IPS-NIHi11 (cell line): ENCODE data around the gene LAMTOR2.

ENCODE experiments used
- DNase-seq: peaks from one replicate; pipeline ENCODE4 v3.0.0; 2012; ENCODE audit warnings: mixed read lengths, low spot score

Gene LAMTOR2

DNA sequence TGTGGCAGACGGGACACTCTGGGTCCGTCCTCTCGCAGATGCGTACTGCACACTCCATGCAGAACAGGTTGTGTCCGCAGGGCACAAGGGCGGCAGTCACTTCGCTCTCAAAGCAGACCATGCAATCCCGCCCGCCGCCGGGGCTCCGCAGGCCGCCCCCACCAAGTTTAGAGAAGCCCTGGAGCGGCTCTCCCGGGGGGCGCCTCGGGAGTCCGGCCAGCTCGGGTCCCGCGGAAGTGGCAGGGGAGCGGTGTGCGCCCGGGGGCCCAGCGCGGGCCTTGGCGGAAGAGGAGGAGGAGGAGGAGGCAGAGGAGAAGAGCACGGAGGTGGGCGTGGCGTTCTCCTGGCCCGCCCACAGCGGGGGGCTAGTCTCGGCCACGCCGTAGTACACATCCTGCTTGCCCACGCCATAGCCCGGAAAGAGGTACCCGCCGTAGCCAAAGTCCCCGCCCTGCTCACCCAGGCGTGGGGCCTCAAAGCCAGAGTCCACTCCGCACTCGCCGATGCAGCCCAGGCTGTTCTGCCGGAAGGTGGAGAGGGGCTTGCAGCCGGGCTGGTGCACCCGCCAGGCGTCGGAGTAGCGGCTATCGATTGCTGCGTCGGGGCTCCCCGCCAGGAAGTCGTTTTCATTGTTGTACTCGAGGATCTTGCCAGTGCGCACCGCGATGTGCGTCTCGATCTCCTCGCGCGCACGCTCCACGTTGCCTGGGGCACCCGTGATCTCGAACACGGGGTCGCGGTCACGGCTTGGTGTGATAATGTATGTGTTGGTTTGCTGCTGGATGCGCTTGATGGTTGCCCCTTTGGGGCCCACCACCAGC lies 22.2 kb downstream of the LAMTOR2 start:
- peak; percentile 41 for DNase-seq

DNA sequence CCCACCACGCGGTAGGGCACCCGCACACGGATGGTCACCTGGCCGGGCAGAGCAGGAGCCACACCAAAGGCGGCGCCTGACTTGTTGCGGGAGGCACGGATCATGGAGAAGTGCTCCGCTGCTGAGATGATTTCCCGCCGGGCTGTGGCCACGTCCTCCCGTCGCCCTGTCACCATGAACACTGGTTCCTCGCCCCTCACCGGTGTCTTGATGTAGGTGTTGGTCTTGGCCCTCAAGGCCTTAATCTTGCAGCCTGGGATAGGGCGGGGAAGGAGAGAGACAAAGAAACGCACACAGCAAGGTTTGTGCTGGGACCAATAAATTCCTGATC lies 22.8 kb downstream of the LAMTOR2 start:
- no peak for DNase-seq

DNA sequence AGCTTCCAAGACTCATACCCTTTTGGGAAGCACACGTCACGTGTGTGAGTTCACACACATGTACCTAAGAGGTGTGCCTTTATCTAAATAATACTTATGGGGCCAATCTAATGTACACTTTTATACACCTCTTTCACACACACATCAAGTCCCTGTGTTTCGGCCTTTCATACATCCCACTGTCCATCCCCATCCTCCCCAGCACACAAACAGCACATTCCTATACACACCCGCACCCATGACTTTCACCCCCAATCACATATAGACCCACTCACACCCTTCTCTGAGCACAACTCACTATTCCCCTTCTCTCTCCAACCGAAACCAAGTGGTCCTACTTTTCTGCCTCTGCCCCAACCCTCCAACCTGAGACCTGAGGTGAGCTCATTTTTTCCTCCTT lies 24.1 kb downstream of the LAMTOR2 start:
- DNase-seq = no peak

GRCh38 chr1:156079762-156080161 lies 25.2 kb downstream of the LAMTOR2 start:
- no peak for DNase-seq

DNA sequence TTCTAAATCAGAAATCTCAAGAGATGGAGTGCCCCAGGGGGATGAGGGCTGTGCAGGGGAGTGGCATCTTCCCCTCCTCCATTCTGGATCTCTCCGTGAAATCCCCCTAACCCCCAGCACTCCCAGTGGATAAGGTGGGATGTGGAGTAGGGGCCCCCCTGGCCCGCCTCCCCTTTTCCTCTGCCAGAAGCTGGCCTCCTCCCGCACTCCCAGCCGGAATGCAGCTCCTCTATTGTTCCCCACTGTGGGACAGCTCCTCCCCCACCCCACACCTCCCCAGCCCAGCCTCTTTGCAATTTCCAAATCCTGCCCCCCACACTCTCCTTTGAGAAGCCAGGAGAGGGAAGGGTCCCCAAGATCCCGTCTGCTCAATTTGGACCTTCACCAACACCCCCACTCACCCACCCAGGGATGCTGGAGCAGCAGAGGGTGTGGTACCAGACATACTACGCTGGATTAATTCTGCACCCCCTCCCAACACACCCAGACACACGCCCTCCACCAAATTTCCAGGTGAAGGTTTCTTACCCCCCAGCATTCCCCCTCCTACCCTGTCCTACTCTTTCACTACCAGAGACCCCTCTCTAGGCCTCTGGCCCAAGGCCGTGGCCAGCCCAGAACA lies 25.8 kb downstream of the LAMTOR2 start:
- DNase-seq = no peak

DNA sequence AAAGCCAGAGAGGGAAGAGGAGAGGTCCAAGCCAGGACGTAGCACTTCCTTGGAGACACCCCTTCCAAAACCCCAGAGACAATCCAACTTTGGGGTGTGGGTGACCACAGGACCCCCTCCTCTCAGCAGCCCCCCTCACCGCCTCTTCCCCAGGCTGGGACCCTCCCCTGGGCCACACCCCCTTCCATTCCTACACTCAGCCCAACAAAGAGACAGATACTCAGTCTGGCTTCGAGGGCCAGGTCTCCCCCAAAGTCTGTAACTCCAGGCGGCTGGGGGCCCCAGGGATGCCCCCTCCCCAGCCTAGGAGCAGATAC lies 26.2 kb downstream of the LAMTOR2 start:
- DNase-seq = no peak

DNA sequence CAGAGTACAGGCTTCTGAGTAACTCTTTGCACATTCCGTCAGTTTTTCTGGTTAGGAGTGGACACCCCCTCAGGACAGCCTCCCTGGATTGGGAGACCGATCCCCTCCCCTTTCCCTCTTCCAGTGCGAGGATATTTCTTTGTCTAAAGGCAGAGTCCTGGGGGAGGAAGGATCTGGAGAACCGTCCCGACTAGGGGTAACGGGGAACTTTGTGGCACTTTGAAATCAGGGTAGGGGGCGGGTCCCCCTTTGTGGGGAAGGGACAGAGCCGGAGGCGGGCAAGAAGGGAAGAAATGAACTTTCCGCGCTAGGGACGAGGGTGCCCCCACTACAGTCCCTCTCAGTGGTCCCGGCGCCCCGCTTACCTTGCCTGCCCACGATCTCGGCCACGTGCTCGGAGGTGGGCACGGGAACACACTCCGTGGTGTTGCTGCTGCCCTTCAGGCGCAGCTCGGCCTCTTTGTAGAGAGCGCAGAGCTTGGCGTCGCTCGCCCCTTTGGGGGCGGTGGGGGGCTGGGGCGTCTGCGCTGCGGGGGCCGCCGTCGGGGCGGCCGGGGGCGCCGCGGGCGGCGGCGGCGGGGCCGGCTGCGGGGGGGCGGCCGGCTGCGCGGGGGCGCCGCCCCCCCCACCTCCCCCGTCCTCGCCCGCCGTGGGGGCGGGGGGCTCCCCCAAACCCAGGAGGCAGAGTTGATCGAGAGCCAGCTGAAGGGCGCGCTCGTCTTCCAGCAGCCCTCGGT lies 26.8 kb downstream of the LAMTOR2 start:
- DNase-seq = no peak

DNA sequence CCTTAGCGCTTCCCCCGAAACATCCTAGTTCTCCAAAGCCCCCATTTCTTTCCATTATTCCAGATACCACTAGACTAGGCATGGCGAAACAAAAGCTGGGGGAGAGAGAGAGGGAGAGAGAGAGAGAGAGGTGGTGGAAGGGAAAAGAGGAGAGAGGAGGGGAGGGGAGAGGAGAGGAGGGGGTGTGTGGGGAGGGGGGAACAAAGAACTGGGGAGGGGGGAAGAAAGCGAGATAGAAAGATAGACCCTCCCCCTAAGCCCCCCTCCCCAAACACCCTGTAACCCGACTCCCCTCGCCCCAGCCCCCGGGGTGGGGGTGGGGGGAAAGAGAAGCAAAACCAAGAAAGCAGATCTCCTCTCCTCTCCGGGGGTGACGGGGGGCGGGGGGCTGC lies 27.3 kb downstream of the LAMTOR2 start:
- peak; percentile 58 for DNase-seq

- DNase-seq = peak; percentile 85
Measured at GRCh38 chr1:156082309-156083091, 27.9 kb downstream of the LAMTOR2 start, which contains the start of gene MEX3A. MEX3A (minus strand) TSS chr1:156082465; CDS start chr1:156081998, 467 bp downstream.

- DNase-seq = no peak
Measured at GRCh38 chr1:156083800-156084790, 29.5 kb downstream of the LAMTOR2 start.

DNA sequence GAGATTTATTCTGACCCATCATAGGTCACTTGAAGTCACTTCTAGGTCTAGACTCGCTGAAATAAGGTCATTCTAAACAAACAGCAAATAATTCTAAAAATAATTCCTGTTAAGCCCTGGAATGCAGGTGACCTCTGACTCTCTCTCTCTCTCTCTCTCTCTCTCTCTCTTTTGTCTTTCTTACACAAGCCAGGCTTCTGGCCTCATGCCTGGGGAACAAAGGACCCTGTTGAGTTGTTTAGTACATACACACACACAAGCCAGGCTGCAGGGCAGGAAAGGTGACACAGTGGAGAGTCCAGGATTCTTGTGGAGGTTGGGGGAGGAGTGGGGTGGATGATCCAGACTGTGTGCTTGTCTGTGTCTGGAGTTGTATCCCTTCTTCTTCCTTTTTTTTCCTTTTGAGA lies 31.7 kb downstream of the LAMTOR2 start:
- no peak for DNase-seq

DNA sequence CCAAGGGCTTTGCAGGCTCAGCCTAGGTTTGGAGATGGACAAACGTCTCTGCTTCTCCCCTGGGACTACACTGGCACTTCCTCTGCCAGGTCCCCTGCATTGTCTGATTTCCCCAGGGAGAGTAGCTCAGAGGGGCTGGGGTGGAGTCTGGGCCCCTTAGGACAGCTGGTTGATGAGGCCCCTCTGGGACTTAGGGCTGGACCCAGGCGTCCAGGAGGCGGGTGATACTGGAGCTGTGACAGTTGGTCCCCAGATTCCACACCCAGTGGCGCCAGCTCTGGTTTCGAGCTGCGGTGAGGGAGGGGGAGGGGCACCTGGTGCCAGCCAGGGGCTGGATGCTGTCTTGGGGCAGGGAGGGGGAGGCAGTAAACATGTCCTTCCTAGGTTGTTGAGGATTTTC lies 35.1 kb downstream of the LAMTOR2 start:
- no peak for DNase-seq

GRCh38 chr1:156090138-156090839 lies 35.7 kb downstream of the LAMTOR2 start:
- no peak for DNase-seq

DNA sequence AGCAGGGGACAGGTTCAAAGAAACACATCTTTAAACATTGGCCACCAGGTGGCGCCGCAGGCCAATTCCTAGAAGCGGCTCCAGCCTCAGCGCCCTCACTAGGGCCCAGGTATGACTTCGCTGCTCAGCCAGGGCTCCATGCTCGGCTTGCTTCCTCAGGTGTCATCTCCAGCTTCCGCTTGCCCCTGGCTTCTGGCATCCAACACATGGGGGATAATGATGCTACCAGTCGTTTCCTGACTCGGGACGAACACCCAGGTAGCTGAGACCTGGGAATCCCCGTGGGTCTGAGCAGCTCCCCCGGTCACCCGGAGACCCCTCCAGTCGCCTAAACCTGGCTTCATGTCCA lies 36.2 kb downstream of the LAMTOR2 start:
- DNase-seq = peak; percentile 88

- DNase-seq = no peak
Measured at GRCh38 chr1:156091610-156092009, 37.0 kb downstream of the LAMTOR2 start.

DNA sequence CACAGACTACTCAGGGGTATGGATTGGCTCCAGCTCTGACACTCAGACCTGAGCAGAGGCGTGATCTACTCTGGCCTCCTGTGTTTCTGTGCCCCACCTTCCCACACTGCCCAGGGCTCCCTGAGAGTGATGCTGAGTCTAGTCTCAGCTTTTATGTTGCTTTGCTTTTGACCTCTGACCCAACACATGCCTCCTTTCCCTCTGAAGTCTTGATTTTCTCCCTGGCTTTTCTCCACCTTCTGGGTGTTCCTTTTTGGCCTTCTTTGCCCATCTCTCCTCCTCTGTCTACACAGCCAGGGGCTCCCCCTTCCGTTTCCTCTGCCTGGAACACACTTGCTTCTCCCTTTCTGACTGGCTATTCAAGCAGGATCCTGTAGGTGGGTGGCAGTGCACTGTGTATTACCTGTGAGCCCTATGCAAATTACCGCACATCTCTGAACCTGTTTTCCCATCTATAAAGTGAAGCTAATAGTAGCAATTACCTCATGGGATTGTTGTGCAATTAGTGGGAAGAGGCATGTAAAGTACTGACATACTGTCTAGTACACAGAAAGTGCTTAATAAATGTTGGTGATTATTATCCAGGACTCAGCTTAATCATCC lies 41.4 kb downstream of the LAMTOR2 start:
- no peak for DNase-seq

- peak; percentile 91 for DNase-seq
Measured at GRCh38 chr1:156096640-156097391, 42.2 kb downstream of the LAMTOR2 start.

DNA sequence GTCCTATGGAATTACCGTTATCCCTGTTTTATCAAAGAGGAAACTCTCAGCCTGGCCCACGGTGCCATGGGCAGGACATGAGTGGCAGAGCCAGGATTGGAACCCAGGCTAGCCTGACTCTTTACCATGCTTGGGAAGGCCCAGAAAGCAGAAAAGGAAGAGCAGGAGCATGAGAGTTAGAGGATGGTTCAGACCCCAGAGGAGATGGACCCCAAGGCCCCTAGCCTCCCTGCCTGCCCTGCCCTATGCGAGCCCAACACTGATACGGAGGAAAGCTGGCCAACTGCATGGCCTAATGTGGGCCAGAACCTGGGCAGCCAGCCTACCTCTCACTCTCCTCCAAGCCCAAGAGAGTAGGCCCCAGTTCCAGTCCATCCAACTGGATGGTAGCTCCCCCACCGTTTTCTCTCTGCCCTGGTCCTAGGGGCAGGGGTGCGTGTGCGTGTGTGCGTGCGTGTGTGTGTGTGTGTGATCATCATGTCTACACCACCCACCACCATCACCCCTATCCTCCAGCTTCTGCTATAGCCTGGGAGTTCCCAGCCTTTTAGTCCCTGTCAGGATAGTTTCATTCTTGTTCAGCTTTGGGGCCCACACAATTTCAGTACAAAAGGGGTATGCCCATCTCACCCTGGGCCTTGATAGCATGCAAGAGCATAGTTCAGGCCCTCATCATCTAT lies 43.1 kb downstream of the LAMTOR2 start:
- no peak for DNase-seq

GRCh38 chr1:156098784-156099183 lies 44.2 kb downstream of the LAMTOR2 start:
- DNase-seq = no peak
